GM18511 (cell line): ENCODE results near the gene GRIK1.
"Not testable (repeated sequence)": the region's sequence is repeated elsewhere in the genome, so short reads cannot be mapped to it uniquely, and the experiment has no call there.

Experiments
- ATAC-seq: cut with Tn5 transposase; IDR thresholded peaks from one replicate; pipeline ENCODE4 v1.9.1; 2021; ENCODE audit warnings: mild to moderate bottlenecking, moderate library complexity; ENCODE audit not compliant: unreplicated experiment

GRIK1 gene

GRCh38 chr21:29624776-29625175 is 315.0 kb downstream of the GRIK1 start:
- no peak for ATAC-seq

GRCh38 chr21:29621525-29621924 is 318.3 kb downstream of the GRIK1 start:
- no peak for ATAC-seq

GRCh38 chr21:29616209-29616751 is 323.5 kb downstream of the GRIK1 start:
- ATAC-seq, result no peak

- ATAC-seq, result no peak
These were observed 325.9 kb downstream of the GRIK1 start for GRCh38 chr21:29613877-29614276.

GRCh38 chr21:29613021-29613420 is 326.8 kb downstream of the GRIK1 start:
- no peak for ATAC-seq

- no peak for ATAC-seq
These were observed 328.9 kb downstream of the GRIK1 start for GRCh38 chr21:29610779-29611360.

- no peak for ATAC-seq
These were observed 333.2 kb downstream of the GRIK1 start for GRCh38 chr21:29606613-29607012.

GRCh38 chr21:29605219-29605618 is 334.6 kb downstream of the GRIK1 start:
- ATAC-seq, result not testable (repeated sequence)

- no peak for ATAC-seq
These were observed 335.7 kb downstream of the GRIK1 start for GRCh38 chr21:29604076-29604475.

- ATAC-seq, result no peak
These were observed 338.7 kb downstream of the GRIK1 start for GRCh38 chr21:29601047-29601446.

- ATAC-seq, result no peak
These were observed 353.1 kb downstream of the GRIK1 start for GRCh38 chr21:29586696-29587095.

- ATAC-seq, result no peak
These were observed 354.3 kb downstream of the GRIK1 start for GRCh38 chr21:29585462-29585861.

GRCh38 chr21:29583424-29583924 is 356.3 kb downstream of the GRIK1 start:
- no peak for ATAC-seq

GRCh38 chr21:29582855-29583254 is 356.9 kb downstream of the GRIK1 start:
- no peak for ATAC-seq

- no peak for ATAC-seq
These were observed 358.4 kb downstream of the GRIK1 start for GRCh38 chr21:29581393-29581792.

- no peak for ATAC-seq
These were observed 359.0 kb downstream of the GRIK1 start for GRCh38 chr21:29580732-29581285.

GRCh38 chr21:29578306-29578705 is 361.5 kb downstream of the GRIK1 start:
- no peak for ATAC-seq

- no peak for ATAC-seq
These were observed 367.8 kb downstream of the GRIK1 start for GRCh38 chr21:29571949-29572348.

- ATAC-seq, result no peak
These were observed 371.6 kb downstream of the GRIK1 start for GRCh38 chr21:29568020-29568697.

- ATAC-seq, result no peak
These were observed 381.7 kb downstream of the GRIK1 start for GRCh38 chr21:29557931-29558725.

GRCh38 chr21:29557200-29557599 is 382.6 kb downstream of the GRIK1 start:
- no peak for ATAC-seq
